ENCODE results near the gene ZNF267.

ZNF267 gene

GRCh38 chr16:31874366-31875111 is 932 bp downstream of the ZNF267 start:
- peak overlapping the region; percentile 86 for H3K4me3 ChIP-seq (ENCODE audit: low read depth, low read length)
- no peak for TF ChIP-seq CTCF (IDR thresholded peaks at IDR 0.05; ENCODE audit: borderline replicate concordance, insufficient read depth, low read depth, low read length)

GRCh38 chr16:31875112-31875803 is 1.7 kb downstream of the ZNF267 start:
- peak overlapping the region; percentile 86 for H3K4me3 ChIP-seq (ENCODE audit: low read depth, low read length)
- no peak for TF ChIP-seq CTCF (IDR thresholded peaks at IDR 0.05; ENCODE audit: borderline replicate concordance, insufficient read depth, low read depth, low read length)

- no peak for TF ChIP-seq CTCF (IDR thresholded peaks at IDR 0.05; ENCODE audit: borderline replicate concordance, insufficient read depth, low read depth, low read length)
- peak overlapping the region; percentile 11 for H3K4me3 ChIP-seq (ENCODE audit: low read depth, low read length)
Measured at GRCh38 chr16:31875928-31876547, 2.4 kb downstream of the ZNF267 start.

- peak overlapping the region; percentile 7 for H3K4me3 ChIP-seq (ENCODE audit: low read depth, low read length)
- no peak for TF ChIP-seq CTCF (IDR thresholded peaks at IDR 0.05; ENCODE audit: borderline replicate concordance, insufficient read depth, low read depth, low read length)
Measured at GRCh38 chr16:31876951-31877828, 3.6 kb downstream of the ZNF267 start.

GRCh38 chr16:31877876-31878642 is 4.5 kb downstream of the ZNF267 start:
- TF ChIP-seq CTCF (IDR thresholded peaks at IDR 0.05; ENCODE audit: borderline replicate concordance, insufficient read depth, low read depth, low read length) = no peak
- H3K4me3 ChIP-seq (ENCODE audit: low read depth, low read length) = no peak overlapping the region

- no peak overlapping the region for H3K4me3 ChIP-seq (ENCODE audit: low read depth, low read length)
- TF ChIP-seq CTCF (IDR thresholded peaks at IDR 0.05; ENCODE audit: borderline replicate concordance, insufficient read depth, low read depth, low read length) = no peak
Measured at GRCh38 chr16:31879937-31880321, 6.3 kb downstream of the ZNF267 start.

Measured in GM12875 (cell line).